OCI-LY7 (cell line): ENCODE data around the gene SPECC1. TPM values are rescaled to one million over a fixed set of nuclear protein-coding genes. Genes with fewer than 3 reads are reported as not detected.

ENCODE experiments used
- BruUV-seq: library from RNA; stranded (reverse); fragments of 400-500 nt; replicated peaks from 2 replicates; lab custom pipeline; 2021; lab: Mats Ljungman, UMichigan
- CTCF ChIA-PET: fragments of 300-600 bp; sonication (Branson Sonifier 250); formaldehyde crosslinking; loops from one replicate; lab custom pipeline; 2022; ENCODE audit warnings: antibody characterized with exemption; ENCODE audit not compliant: unreplicated experiment; lab: Charles Lee
- POLR2A ChIA-PET: fragments of 300-600 bp; sonication (Branson Sonifier 250); formaldehyde crosslinking; loops from one replicate; lab custom pipeline; 2022; ENCODE audit warnings: antibody characterized with exemption; lab: Charles Lee
- DNase-seq: peaks from one replicate; pipeline ENCODE4 v3.0.0-alpha.2; 2015; ENCODE audit warnings: low spot score
- H2AFZ ChIP-seq: fragments of 200-600 bp; sonication (generic), shearing (Covaris generic); 2 replicates; pipeline ENCODE4 v1.6.1; 2014; ENCODE audit warnings: mild to moderate bottlenecking, antibody characterized with exemption, low read length, moderate library complexity
- H3K27ac ChIP-seq: fragments of 200-600 bp; sonication (generic); 2 replicates; pipeline ENCODE4 v1.5.1; 2014; ENCODE audit warnings: mixed run types, low read depth, mild to moderate bottlenecking, moderate library complexity, low read length, inconsistent platforms; ENCODE audit not compliant: poor library complexity, severe bottlenecking
- H3K36me3 ChIP-seq: fragments of 200-600 bp; sonication (generic); 2 replicates; pipeline ENCODE4 v1.6.1; 2014; ENCODE audit warnings: mild to moderate bottlenecking, antibody characterized with exemption, low read length, moderate library complexity, mixed read lengths; ENCODE audit not compliant: insufficient read depth
- H3K4me1 ChIP-seq: fragments of 200-600 bp; sonication (generic); 2 replicates; pipeline ENCODE4 v1.5.1; 2014; ENCODE audit warnings: mild to moderate bottlenecking, low read length; ENCODE audit not compliant: insufficient read depth, poor library complexity, severe bottlenecking
- H3K4me2 ChIP-seq: fragments of 200-600 bp; sonication (generic); 2 replicates; pipeline ENCODE4 v1.6.1; 2014; ENCODE audit warnings: mild to moderate bottlenecking, low read length
- H3K4me3 ChIP-seq: fragments of 200-600 bp; sonication (generic); 2 replicates; pipeline ENCODE4 v1.5.1; 2014; ENCODE audit warnings: mild to moderate bottlenecking, low read depth, low read length; ENCODE audit not compliant: poor library complexity, severe bottlenecking
- H3K79me2 ChIP-seq: fragments of 200-600 bp; sonication (generic); 2 replicates; pipeline ENCODE4 v1.6.1; 2016; ENCODE audit warnings: low read depth, mild to moderate bottlenecking, low read length, moderate library complexity, mixed read lengths; ENCODE audit not compliant: insufficient read depth
- H3K9me2 ChIP-seq: fragments of 200-600 bp; sonication (generic); 2 replicates; pipeline ENCODE4 v1.6.1; 2016; ENCODE audit warnings: mild to moderate bottlenecking, low read length, mixed read lengths; ENCODE audit not compliant: insufficient read depth
- H3K9me3 ChIP-seq: fragments of 200-600 bp; sonication (generic); 2 replicates; pipeline ENCODE4 v1.6.1; 2014; ENCODE audit warnings: mild to moderate bottlenecking, mixed run types, low read length, mixed read lengths
- H4K20me1 ChIP-seq: fragments of 200-600 bp; sonication (generic); 2 replicates; pipeline ENCODE4 v1.6.1; 2014; ENCODE audit warnings: mild to moderate bottlenecking, antibody characterized with exemption, low read length, moderate library complexity, mixed read lengths; ENCODE audit not compliant: insufficient read depth
- EZH2phosphoT487 ChIP-seq: fragments of 200-600 bp; sonication (generic); IDR thresholded peaks from 2 replicates; pipeline ENCODE4 v1.6.1; 2018; ENCODE audit warnings: low read depth, borderline replicate concordance, mild to moderate bottlenecking, mixed run types, antibody characterized with exemption, low read length, moderate library complexity, mixed read lengths
- intact Hi-C: fragments of 100-400 bp; cut with micrococcal nuclease; formaldehyde crosslinking; loops from one replicate; pipeline ENCODE4 v1.10.0; 2022; ENCODE audit not compliant: unreplicated experiment
- total RNA-seq, 2 experiments: library from RNA; depleted of rRNA in 1 of 2; stranded (reverse); fragments of >200 nt in 1 of 2; shearing (Covaris generic) in 1 of 2; gene quantifications; 2 replicates each; pipeline ENCODE4 v1.2.3, GENCODE V29; 2014 to 2022
- TF ChIP-seq, protein P1 (sequence below): fragments of 200-600 bp; sonication (generic); conservative IDR thresholded peaks from 2 replicates; pipeline ENCODE4 v1.5.1; 2014; ENCODE audit warnings: mild to moderate bottlenecking, antibody characterized with exemption, low read length, moderate library complexity, mixed read lengths

The SPECC1 gene
- total RNA-seq, 2 experiments from 2014 or later: 0.47 to 2.8 TPM

GRCh38 chr17:20284022-20284421 lies 274.9 kb downstream of the SPECC1 start:
- Histone ChIP-seq H3K4me3 (no peak overlapping the region), H4K20me1 (no peaks in the 10 kb centered on the region), H2AFZ (no peak overlapping the region), H3K79me2 (no peaks in the 10 kb centered on the region), H3K27ac (no peak overlapping the region), H3K9me2 (no peaks in the 10 kb centered on the region), H3K36me3 (no peaks in the 10 kb centered on the region), H3K4me2 (no peak overlapping the region), H3K9me3 (no peaks in the 10 kb centered on the region), H3K4me1 (no peaks in the 10 kb centered on the region)
- ChIA-PET CTCF (no interaction called here), POLR2A (interaction anchor here (1.1 kb wide), 1 partner anchor 9 kb away, joined by 3 read pairs; no protein-coding TSS in a partner anchor)
- intact Hi-C loops: no loop called here
- DNase-seq: no peak
- TF ChIP-seq, protein P1, sequence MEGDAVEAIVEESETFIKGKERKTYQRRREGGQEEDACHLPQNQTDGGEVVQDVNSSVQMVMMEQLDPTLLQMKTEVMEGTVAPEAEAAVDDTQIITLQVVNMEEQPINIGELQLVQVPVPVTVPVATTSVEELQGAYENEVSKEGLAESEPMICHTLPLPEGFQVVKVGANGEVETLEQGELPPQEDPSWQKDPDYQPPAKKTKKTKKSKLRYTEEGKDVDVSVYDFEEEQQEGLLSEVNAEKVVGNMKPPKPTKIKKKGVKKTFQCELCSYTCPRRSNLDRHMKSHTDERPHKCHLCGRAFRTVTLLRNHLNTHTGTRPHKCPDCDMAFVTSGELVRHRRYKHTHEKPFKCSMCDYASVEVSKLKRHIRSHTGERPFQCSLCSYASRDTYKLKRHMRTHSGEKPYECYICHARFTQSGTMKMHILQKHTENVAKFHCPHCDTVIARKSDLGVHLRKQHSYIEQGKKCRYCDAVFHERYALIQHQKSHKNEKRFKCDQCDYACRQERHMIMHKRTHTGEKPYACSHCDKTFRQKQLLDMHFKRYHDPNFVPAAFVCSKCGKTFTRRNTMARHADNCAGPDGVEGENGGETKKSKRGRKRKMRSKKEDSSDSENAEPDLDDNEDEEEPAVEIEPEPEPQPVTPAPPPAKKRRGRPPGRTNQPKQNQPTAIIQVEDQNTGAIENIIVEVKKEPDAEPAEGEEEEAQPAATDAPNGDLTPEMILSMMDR: no peak
- TF ChIP-seq EZH2phosphoT487: no peak
- no TSS peak for BruUV-seq

- H4K20me1 ChIP-seq: no peaks in the 10 kb centered on the region
- intact Hi-C loops: no loop called here
- H3K9me2 ChIP-seq: no peaks in the 10 kb centered on the region
- H3K79me2 ChIP-seq: no peaks in the 10 kb centered on the region
- H3K4me3 ChIP-seq: no peak overlapping the region
- ChIA-PET CTCF (no interaction called here), POLR2A (interaction anchor here (1.1 kb wide), 1 partner anchor 10 kb away, joined by 3 read pairs; no protein-coding TSS in a partner anchor)
- no peaks in the 10 kb centered on the region for H3K9me3 ChIP-seq
- H3K4me1 ChIP-seq: no peaks in the 10 kb centered on the region
- no peak overlapping the region for H2AFZ ChIP-seq
- H3K27ac ChIP-seq: no peak overlapping the region
- H3K36me3 ChIP-seq: no peaks in the 10 kb centered on the region
- DNase-seq: no peak
- BruUV-seq: no TSS peak
- TF ChIP-seq, protein P1: no peak
- no peak for TF ChIP-seq EZH2phosphoT487
- H3K4me2 ChIP-seq: no peak overlapping the region
Observed at GRCh38 chr17:20284570-20285295, 275.6 kb downstream of the SPECC1 start.

- Histone ChIP-seq H3K4me2 (no peak overlapping the region), H4K20me1 (no peaks in the 10 kb centered on the region), H3K9me3 (no peaks in the 10 kb centered on the region), H3K27ac (no peak overlapping the region), H3K36me3 (no peaks in the 10 kb centered on the region), H3K4me3 (no peak overlapping the region), H3K79me2 (no peaks in the 10 kb centered on the region), H3K4me1 (no peaks in the 10 kb centered on the region), H2AFZ (no peak overlapping the region), H3K9me2 (no peaks in the 10 kb centered on the region)
- no peak for DNase-seq
- POLR2A ChIA-PET: no interaction called here
- CTCF ChIA-PET: no interaction called here
- no peak for TF ChIP-seq EZH2phosphoT487
- TF ChIP-seq, protein P1: no peak
- intact Hi-C loops: no loop called here
- no TSS peak for BruUV-seq
Observed at GRCh38 chr17:20289984-20290383, 280.8 kb downstream of the SPECC1 start.
